ENCODE results near the gene NOL9. TPM values are rescaled to one million over a fixed set of nuclear protein-coding genes. Genes with fewer than 3 reads are reported as not detected.

NOL9 gene
- total and polyA plus RNA-seq, 9 of the 15 experiments (the other 6 are each of a cell fraction or from before 2014, with no cell fraction given), result 5.6 to 76.5 (median 47.3) TPM

DNA sequence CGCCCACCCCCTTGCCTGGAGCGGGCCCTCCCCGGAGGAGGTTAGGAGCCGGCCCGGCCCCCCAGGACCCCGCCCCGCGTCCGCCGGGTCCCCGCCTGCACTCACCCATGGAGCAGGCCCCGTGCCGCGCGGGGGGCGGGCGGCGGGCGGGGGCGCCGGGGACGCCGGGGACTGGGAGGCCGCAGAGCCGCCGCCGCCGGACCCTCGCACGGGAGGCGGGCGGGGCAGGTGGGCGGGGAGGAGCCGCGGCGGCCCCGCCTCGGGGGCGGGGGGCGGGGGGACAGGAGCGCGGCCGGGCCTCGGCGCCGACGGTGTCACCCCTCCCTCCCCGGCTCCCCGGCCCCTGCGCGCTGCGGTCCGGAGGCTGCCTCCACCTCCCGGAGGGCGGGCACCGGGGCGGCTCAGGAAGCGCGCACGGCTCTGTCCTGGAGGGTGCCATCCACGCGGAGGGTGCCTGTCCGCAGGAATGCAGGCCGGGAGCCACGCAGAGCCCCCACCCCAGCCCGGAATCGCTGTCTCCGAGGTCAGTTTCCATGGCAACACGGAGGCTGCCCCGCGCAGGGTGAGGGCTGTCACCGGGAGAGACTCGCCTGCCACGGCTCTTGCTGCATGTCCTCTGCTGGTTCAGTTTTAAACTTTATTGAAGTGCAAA, 57.0 kb downstream of the NOL9 start (continued):
- TF ChIP-seq ZBTB40 (IDR thresholded peaks at IDR 0.05) (peak; percentile 88), ZBTB40 (CRISPR knock-in tag; IDR thresholded peaks at IDR 0.05) (peak; percentile 92), FOXA1 (IDR thresholded peaks at IDR 0.05; ENCODE audit: borderline replicate concordance) (no peak), PRMT5 (CRISPR knock-in tag; IDR thresholded peaks at IDR 0.05) (no peak)
